Measurements from ENCODE around the gene SLC41A3.
"Not testable (repeated sequence)": the region's sequence is repeated elsewhere in the genome, so short reads cannot be mapped to it uniquely, and the experiment has no call there.

The SLC41A3 gene

DNA sequence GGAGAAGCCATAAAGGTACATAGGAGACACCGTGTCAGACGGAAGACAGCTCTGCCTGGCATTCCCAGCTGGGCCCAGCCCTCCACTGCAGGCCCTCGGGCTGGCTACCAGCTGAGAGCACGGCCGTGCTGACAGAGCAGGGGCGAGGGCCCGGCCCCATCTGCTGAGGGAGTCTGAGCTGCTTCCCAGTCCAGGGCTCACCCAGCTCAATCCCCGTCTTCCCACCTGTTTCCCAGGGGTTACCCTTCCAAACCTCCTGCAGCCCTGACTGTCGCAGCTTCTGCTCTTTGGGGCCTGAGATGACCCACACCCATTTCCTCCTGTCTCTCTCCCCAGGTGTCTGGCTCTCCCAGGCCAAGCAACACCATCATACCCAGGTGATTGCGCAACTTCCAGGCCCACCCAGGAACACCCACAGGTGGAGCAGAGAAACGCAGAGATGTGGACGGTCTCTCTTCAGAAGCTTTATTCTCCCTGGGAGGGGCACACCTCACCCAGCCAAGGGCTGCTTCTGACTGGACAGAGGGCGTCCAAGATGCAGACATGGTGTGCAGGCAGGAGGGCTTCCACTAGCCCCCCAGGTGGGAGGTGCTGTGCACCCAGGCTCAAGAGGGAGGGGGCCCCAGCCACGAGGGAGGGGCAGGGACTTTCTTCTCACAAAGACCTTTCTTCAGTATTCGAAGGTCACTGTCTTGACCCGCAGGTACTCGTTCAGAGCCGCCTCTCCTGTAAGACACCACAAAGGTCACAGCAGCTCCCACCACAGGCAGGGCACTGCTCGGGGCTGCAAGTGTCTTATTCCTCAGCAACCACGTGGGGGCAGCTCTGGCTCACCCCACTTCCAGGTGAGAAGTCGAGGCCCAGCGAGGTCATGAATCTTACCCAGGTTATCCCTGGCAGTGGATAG, 19.4 kb upstream of the SLC41A3 start:
- Histone ChIP-seq H3K4me1 (ENCODE audit: insufficient read depth, low read length) (peaks cover 18% of the 10 kb centered on the region), H3K36me3 (ENCODE audit: insufficient read depth, low read length) (no peaks in the 10 kb centered on the region), H3K9me3 (ENCODE audit: low read length) (no peaks in the 10 kb centered on the region), H3K4me3 (ENCODE audit: low read depth in 1 of 2, low read length in 2 of 2) (no peak overlapping the region), H3K27ac (ENCODE audit: low read depth, low read length) (peak overlapping the region; percentile 61), H3K27me3 (ENCODE audit: control insufficient read depth in 1 of 2, insufficient read depth in 2 of 2, low read length in 2 of 2) (no peaks in the 10 kb centered on the region), H3K9ac (ENCODE audit: low read length) (no peak overlapping the region)

DNA sequence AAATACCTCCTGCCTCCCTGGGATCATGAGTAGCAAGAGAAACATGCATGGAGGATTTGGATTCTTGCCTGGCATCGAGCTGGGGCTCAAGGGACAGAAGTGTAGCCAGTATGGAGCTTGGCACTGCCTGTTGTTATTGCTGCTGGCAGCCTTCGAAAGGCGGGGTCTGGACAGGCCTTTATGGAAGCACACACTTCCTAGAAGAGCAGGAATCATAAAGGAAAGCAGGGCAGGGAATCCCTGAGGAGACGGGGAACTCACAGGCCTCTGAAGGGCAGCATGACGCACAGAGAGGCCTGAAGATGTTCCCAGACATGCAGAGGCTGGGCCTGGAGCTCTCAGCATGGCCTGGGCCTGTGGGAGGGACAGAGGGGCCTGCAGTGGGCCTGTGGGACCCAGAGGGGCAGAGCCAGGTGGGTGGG, 18.6 kb upstream of the SLC41A3 start:
- H3K27me3 ChIP-seq (ENCODE audit: control insufficient read depth in 1 of 2, insufficient read depth in 2 of 2, low read length in 2 of 2) = no peaks in the 10 kb centered on the region
- no peak overlapping the region for H3K9ac ChIP-seq (ENCODE audit: low read length)
- H3K9me3 ChIP-seq (ENCODE audit: low read length) = no peaks in the 10 kb centered on the region
- H3K27ac ChIP-seq (ENCODE audit: low read depth, low read length) = peak overlapping the region; percentile 61
- H3K36me3 ChIP-seq (ENCODE audit: insufficient read depth, low read length) = no peaks in the 10 kb centered on the region
- no peak overlapping the region for H3K4me3 ChIP-seq (ENCODE audit: low read depth in 1 of 2, low read length in 2 of 2)
- peaks cover 18% of the 10 kb centered on the region for H3K4me1 ChIP-seq (ENCODE audit: insufficient read depth, low read length)

DNA sequence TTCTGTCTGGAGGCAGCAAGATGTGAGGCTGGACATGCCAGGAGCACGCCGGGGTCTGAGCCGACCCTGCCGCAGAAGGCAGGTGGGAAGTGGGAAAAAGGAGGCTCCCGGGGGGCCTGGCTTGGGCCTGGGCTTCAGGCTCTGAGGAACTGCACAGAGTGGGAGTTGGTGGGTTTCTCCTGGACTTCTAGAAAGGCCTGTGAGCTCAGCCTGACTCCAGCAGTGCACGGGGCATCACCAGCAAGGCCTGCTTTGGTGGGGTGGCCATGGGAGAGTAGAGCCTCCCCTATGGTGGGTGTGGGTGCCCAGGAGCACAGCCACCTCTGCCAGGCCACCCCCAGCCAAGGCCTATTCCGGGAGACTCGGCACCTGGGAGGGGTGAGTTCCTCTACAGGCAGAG, 18.1 kb upstream of the SLC41A3 start:
- Histone ChIP-seq H3K36me3 (ENCODE audit: insufficient read depth, low read length) (no peaks in the 10 kb centered on the region), H3K27me3 (ENCODE audit: control insufficient read depth in 1 of 2, insufficient read depth in 2 of 2, low read length in 2 of 2) (no peaks in the 10 kb centered on the region), H3K9me3 (ENCODE audit: low read length) (no peaks in the 10 kb centered on the region), H3K9ac (ENCODE audit: low read length) (no peak overlapping the region), H3K27ac (ENCODE audit: low read depth, low read length) (peak overlapping the region; percentile 61), H3K4me1 (ENCODE audit: insufficient read depth, low read length) (peaks cover 18% of the 10 kb centered on the region), H3K4me3 (ENCODE audit: low read depth in 1 of 2, low read length in 2 of 2) (no peak overlapping the region)

GRCh38 chr3:126101521-126101982, 17.6 kb upstream of the SLC41A3 start:
- H3K27ac ChIP-seq (ENCODE audit: low read depth, low read length) = no peak overlapping the region

DNA sequence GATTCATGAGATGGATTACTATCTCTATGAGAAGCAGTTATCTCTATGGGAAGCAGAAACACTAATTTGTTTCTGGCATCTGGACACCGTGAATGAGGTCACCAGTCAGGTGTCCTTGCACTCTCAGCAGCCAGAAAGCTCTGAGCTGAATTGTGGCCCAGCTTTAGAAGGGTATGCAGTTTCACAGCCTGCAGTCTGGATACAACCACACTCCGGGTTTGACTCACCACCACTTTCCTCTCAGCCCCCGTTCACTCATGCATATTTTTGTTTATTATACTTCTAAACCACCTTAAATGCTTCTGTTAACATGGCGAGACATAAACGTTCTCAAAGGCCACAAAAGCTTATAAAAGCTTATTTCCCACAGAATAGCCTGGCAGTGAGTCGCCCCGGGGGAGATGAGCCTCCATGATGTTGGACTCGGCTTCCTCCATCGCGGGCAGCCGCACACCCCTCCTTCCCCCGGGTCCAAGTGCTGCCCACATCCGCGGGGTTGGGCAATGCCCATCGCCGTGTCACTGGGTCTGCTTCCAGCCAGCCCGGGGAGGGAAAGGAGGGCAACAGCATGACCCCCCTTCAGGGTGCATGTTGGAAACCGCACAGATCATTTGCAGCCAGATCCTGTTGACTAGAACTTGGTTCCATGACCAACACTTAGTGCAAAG, 16.8 kb upstream of the SLC41A3 start:
- Histone ChIP-seq H3K27ac (ENCODE audit: low read depth, low read length) (no peak overlapping the region), H3K4me1 (ENCODE audit: insufficient read depth, low read length) (peaks cover 18% of the 10 kb centered on the region)

More at GRCh38 chr3:126101521-126101982, 17.6 kb upstream of the SLC41A3 start:
- Histone ChIP-seq H3K9me3 (ENCODE audit: low read length) (no peaks in the 10 kb centered on the region), H3K27me3 (ENCODE audit: control insufficient read depth in 1 of 2, insufficient read depth in 2 of 2, low read length in 2 of 2) (no peaks in the 10 kb centered on the region), H3K36me3 (ENCODE audit: insufficient read depth, low read length) (no peaks in the 10 kb centered on the region), H3K4me1 (ENCODE audit: insufficient read depth, low read length) (peaks cover 18% of the 10 kb centered on the region), H3K4me3 (ENCODE audit: low read depth in 1 of 2, low read length in 2 of 2) (no peak overlapping the region), H3K9ac (ENCODE audit: low read length) (no peak overlapping the region)

GRCh38 chr3:126100269-126100633, 16.3 kb upstream of the SLC41A3 start:
- Histone ChIP-seq H3K4me3 (ENCODE audit: low read depth in 1 of 2, low read length in 2 of 2) (no peak overlapping the region), H3K36me3 (ENCODE audit: insufficient read depth, low read length) (no peaks in the 10 kb centered on the region), H3K4me1 (ENCODE audit: insufficient read depth, low read length) (peaks cover 18% of the 10 kb centered on the region), H3K9ac (ENCODE audit: low read length) (no peak overlapping the region), H3K27me3 (ENCODE audit: control insufficient read depth in 1 of 2, insufficient read depth in 2 of 2, low read length in 2 of 2) (no peaks in the 10 kb centered on the region), H3K9me3 (ENCODE audit: low read length) (no peaks in the 10 kb centered on the region), H3K27ac (ENCODE audit: low read depth, low read length) (no peak overlapping the region)

More for the DNA sequence above, 16.8 kb upstream of the SLC41A3 start:
- no peak overlapping the region for H3K9ac ChIP-seq (ENCODE audit: low read length)
- no peaks in the 10 kb centered on the region for H3K27me3 ChIP-seq (ENCODE audit: control insufficient read depth in 1 of 2, insufficient read depth in 2 of 2, low read length in 2 of 2)
- no peaks in the 10 kb centered on the region for H3K9me3 ChIP-seq (ENCODE audit: low read length)
- H3K4me3 ChIP-seq (ENCODE audit: low read depth in 1 of 2, low read length in 2 of 2) = no peak overlapping the region
- H3K36me3 ChIP-seq (ENCODE audit: insufficient read depth, low read length) = no peaks in the 10 kb centered on the region

GRCh38 chr3:126098391-126098858, 14.5 kb upstream of the SLC41A3 start:
- Histone ChIP-seq H3K36me3 (ENCODE audit: insufficient read depth, low read length) (no peaks in the 10 kb centered on the region), H3K9ac (ENCODE audit: low read length) (no peak overlapping the region), H3K9me3 (ENCODE audit: low read length) (no peaks in the 10 kb centered on the region), H3K4me1 (ENCODE audit: insufficient read depth, low read length) (peaks cover 16% of the 10 kb centered on the region), H3K27ac (ENCODE audit: low read depth, low read length) (no peak overlapping the region), H3K27me3 (ENCODE audit: control insufficient read depth in 1 of 2, insufficient read depth in 2 of 2, low read length in 2 of 2) (no peaks in the 10 kb centered on the region), H3K4me3 (ENCODE audit: low read depth in 1 of 2, low read length in 2 of 2) (no peak overlapping the region)

- H3K9ac ChIP-seq (ENCODE audit: low read length) = no peak overlapping the region
- H3K4me1 ChIP-seq (ENCODE audit: insufficient read depth, low read length) = peaks cover 10% of the 10 kb centered on the region
- H3K9me3 ChIP-seq (ENCODE audit: low read length) = no peaks in the 10 kb centered on the region
- H3K4me3 ChIP-seq (ENCODE audit: low read depth in 1 of 2, low read length in 2 of 2) = no peak overlapping the region
- no peaks in the 10 kb centered on the region for H3K36me3 ChIP-seq (ENCODE audit: insufficient read depth, low read length)
- H3K27ac ChIP-seq (ENCODE audit: low read depth, low read length) = no peak overlapping the region
- H3K27me3 ChIP-seq (ENCODE audit: control insufficient read depth in 1 of 2, insufficient read depth in 2 of 2, low read length in 2 of 2) = no peaks in the 10 kb centered on the region
Measured at GRCh38 chr3:126097801-126098200, 13.9 kb upstream of the SLC41A3 start.

DNA sequence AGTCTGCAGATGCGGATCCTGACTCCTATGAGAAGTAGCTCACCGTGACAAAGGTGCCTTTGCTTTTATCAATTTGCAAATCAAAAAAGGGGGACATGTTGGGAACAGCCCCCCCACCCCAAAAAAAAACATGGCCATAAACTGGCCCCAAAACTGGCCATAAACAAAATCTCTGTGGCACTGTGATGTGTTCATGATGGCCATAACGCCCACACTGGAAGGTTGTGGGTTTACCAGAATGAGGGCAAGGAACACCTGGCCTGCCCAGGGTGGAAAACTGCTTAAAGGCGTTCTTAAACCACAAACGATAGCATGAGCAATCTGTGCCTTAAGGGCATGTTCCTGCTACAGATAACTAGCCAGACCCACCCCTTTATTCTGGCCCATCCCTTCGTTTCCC, 12.3 kb upstream of the SLC41A3 start:
- H3K9ac ChIP-seq (ENCODE audit: low read length); H3K4me3 ChIP-seq (ENCODE audit: low read depth in 1 of 2, low read length in 2 of 2); H3K27me3 ChIP-seq (ENCODE audit: control insufficient read depth in 1 of 2, insufficient read depth in 2 of 2, low read length in 2 of 2); H3K36me3 ChIP-seq (ENCODE audit: insufficient read depth, low read length); H3K27ac ChIP-seq (ENCODE audit: low read depth, low read length); H3K4me1 ChIP-seq (ENCODE audit: insufficient read depth, low read length); H3K9me3 ChIP-seq (ENCODE audit: low read length): not testable (repeated sequence)

DNA sequence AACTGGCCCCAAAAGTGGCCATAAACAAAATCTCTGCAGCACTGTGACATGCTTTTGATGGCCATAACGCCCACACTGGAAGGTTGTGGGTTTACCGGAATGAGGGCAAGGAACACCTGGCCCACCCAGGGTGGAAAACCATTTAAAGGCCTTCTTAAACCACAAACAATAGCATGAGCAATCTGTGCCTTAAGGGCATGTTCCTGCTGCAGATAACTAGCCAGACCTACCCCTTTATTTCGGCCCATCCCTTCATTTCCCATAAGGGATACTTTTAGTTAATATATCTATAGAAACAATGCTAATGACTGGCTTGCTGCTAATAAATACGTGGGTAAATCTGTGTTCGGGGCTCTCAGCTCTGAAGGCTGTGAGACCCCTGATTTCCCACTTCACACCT, 8.2 kb upstream of the SLC41A3 start:
- H3K36me3 ChIP-seq (ENCODE audit: insufficient read depth, low read length); H3K4me3 ChIP-seq (ENCODE audit: low read depth in 1 of 2, low read length in 2 of 2); H3K27me3 ChIP-seq (ENCODE audit: control insufficient read depth in 1 of 2, insufficient read depth in 2 of 2, low read length in 2 of 2); H3K4me1 ChIP-seq (ENCODE audit: insufficient read depth, low read length); H3K9ac ChIP-seq (ENCODE audit: low read length); H3K27ac ChIP-seq (ENCODE audit: low read depth, low read length); H3K9me3 ChIP-seq (ENCODE audit: low read length): not testable (repeated sequence)

GRCh38 chr3:126087552-126088175, 3.7 kb upstream of the SLC41A3 start:
- Histone ChIP-seq H3K4me3 (ENCODE audit: low read depth in 1 of 2, low read length in 2 of 2) (no peak overlapping the region), H3K36me3 (ENCODE audit: insufficient read depth, low read length) (no peaks in the 10 kb centered on the region), H3K27me3 (ENCODE audit: control insufficient read depth in 1 of 2, insufficient read depth in 2 of 2, low read length in 2 of 2) (no peaks in the 10 kb centered on the region), H3K9me3 (ENCODE audit: low read length) (no peaks in the 10 kb centered on the region), H3K4me1 (ENCODE audit: insufficient read depth, low read length) (peaks cover 7% of the 10 kb centered on the region), H3K9ac (ENCODE audit: low read length) (no peak overlapping the region), H3K27ac (ENCODE audit: low read depth, low read length) (no peak overlapping the region)

All from muscle layer of colon (tissue), 2 donors.